ENCODE results near the gene ACSS1.

Gene ACSS1

DNA sequence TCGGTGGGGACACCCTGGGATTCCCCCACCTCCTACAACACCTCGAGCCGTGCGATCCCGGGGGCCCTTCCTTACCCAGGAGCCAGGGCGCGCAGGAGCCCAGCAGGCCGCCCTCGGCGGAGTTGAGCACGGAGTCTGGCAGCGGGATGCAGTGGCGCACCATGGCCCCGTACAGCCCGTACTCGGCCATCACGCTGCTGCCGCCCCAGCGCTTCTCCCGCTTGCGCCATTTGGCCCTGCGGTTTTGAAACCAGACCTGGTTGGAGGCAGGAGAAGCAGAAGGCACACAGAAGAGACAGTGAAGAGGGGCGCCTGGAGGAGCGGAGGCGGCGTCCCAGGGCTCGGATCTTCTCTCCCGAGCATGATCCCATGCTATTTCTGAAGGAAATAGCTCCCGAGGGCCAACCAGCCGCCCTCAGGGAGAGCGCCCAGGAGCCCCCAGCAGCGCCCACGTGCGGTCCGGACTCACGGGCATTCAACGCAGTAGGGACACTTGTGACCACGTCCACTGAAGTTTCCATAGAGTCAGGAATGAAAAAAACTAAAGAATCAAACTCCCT is 19.8 kb upstream of the ACSS1 start:
- no peak for DNase-seq

DNA sequence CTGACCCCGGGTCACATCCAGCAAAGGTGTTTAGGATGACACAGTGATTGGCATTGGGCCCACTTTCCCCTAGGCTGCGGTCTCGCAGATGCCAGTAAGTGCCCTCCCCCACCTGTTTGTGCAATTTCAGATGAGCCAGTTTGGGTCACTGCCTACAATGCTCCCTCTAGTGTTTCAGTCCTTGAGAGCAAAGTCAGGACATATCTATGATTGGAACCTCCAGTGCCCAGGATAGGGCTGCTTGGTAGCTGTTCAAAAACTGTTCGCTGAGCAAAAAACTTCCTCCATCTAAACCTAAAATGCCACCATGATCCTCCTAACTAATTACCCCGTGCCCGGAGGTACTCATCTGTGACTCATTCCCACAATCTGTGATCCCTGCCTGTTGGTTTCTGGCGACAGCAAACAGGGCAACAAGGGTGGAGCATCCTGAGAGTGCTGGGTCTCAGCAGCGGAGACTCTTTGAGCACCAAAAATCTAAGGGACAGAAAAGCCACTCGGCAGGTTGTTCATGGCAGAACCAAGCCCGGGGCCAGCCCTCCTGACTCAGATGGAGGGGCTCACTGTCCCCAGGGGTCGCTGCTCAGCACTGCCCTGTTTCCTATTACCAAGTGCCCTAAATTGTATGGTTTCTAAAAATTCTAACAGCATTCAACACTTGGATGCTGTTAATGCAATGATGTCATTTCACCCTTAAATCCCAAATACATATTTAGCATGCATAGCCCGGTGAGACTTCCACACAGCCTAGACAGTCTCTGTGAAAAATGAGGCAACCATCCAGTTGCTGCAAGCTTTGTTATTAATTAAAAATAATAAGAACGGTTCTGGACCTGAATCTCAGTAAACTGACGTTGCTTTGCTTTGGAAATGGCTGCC is 19.0 kb upstream of the ACSS1 start:
- DNase-seq = no peak

DNA sequence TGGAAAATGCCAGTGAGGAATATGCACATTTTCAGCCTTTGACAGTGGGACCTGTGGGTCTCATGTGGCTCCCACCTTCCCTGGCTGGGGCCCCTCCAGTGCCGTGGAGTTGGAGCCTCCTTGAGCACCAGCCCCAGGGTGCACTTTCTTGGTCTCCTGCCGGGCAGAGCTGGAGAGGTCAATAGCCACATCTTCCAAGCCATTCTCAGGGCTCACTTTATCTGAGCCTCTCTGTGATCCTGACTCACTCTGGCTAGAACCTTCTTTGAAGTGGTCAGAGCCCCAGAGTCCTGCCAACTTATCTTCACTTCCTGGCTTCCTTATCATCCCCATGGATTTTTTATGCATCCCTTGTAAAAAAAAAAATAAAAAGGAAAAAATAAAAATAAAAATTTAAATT is 18.3 kb upstream of the ACSS1 start:
- DNase-seq = no peak

DNA sequence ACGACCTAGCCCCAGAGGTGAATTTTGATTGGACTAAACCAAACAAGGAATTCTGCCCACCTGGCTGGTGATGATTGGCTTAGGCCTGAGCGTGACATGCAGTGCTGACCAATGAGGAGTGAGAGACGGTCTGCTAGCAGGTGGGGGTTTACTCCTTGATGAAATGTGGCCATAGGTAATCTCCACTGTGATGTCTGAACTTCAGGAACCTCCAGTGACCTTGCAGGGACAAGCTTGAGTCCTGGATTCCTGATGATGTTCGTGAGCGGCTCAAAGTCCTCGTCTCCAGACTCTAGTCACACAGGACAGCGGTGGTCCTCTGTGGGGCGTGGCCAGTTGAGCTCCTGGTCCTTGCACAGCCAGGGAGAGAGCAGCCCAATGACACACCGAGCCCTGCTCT is 15.6 kb upstream of the ACSS1 start:
- DNase-seq = no peak

DNA sequence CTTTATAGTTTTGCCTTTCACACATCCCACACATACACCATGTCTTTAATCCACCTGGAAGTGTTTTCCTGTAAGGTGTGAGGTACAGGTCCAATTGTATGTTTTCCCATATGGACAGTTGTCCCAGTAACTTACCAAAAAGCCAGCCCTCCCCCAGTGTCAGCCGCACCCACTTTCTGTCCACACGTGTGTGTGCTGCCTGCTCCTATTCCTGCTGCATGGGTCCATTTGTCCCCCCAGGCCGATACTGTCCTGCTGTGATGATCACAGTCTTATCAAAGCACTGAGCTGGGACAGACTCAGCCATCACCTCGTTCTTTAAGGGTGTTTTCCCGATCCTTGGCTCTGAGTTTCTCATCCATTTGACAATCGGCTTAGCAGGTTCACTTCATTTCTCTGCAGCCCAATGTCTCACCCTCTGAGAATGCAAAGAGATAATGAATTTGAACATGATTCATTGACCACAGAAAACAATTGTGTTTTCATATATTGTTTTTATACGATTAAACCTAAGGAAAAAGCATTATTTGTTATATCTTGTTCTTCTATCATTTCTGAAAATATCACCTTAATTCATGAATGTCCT is 14.4 kb upstream of the ACSS1 start:
- DNase-seq = no peak

DNA sequence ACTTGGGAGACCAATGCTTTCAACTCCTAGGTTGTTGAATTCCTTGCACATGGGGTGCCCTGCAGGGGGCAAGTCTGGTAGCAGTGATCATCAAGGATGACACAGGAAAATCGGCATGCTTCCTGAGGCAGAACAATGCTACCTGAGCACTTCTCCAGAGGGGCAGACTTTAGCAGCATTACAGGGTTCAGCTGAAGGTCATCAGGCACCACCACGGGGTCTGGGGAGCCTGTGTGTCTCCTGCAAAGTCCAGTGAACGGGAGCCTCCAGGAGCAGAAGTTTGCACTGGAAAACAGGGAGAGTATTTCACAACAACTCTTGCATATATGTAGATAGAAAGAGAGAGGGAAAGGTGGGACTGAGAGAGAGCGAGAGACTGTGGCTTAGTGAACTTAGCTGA is 13.8 kb upstream of the ACSS1 start:
- DNase-seq = no peak

DNA sequence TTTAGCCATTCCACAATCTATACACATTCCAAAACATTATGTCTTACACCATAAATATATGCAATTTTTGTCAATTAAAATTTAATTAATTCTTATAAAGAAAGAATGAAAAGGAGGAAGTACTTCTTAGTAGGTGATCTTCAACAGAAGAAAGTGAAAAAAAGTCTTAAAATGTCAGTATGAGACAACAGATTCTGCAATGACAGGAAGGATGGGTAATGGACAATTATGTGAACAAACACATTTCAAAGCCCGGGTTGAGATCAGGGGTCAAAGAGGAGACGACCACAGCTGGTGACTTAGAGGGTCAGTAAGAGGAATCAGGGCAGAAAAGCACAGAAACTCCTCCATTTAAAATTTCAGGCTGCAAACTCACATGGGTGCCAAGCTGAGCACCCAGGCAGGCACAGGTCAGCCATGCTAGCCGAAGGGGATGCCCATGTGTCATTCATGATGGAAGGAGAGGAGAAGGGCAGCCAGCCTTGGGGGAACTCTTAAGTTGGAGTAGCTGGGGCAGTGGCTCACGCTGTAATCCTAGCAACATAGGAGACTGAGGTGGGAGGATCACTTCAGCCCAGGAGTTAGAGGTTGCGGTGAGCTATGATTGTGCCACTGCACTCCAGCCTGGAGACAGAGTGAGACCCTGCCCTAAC is 13.0 kb upstream of the ACSS1 start:
- no peak for DNase-seq

DNA sequence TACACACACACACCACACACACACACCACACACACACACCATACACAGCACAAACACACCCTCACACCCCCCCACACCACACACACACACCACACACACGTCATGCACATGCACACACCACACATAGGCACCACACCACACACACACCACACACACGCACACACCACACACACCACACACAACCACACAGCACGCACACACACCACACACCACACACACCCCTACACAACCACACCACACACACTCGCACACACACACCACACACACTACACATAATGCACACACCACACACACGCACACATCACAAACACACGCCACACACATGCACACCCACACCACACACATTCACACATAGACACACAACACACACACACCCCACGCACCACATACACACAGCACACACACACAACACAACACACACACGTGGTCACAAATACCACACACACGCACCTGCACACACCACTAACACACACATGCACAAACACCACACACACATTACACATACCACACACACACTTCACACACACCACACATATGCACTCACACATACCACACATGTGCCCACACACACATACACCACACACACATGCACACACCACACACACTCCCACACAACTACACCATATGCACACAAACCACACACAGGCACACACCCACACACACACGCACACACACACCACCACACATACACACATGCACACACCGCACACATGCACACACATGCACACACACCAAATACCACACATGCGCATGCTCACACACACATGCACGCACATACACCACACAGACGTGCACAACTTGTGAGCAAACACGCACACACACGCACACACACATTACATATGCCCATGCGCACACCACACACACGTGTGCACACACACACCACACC is 9.4 kb upstream of the ACSS1 start:
- no peak for DNase-seq

DNA sequence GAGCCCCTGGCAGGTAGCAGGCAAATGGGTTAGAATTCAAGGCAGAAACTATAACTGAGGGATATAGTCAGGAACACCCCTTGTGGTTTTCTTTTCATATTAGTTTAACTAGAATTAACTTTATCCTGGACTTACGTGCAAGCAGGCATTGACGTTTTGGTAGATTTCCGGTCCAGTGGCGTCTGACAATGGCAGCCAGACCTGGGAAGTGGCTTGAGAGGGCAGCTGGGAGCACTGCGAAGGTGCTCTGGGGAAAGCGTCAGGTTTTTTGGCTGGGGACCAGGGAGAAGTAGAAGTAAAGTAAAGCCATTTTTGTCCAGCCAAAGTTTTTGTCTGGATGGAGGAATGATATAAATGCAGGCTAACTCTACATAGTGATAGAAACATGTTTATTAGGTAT is 8.4 kb upstream of the ACSS1 start:
- no peak for DNase-seq

DNA sequence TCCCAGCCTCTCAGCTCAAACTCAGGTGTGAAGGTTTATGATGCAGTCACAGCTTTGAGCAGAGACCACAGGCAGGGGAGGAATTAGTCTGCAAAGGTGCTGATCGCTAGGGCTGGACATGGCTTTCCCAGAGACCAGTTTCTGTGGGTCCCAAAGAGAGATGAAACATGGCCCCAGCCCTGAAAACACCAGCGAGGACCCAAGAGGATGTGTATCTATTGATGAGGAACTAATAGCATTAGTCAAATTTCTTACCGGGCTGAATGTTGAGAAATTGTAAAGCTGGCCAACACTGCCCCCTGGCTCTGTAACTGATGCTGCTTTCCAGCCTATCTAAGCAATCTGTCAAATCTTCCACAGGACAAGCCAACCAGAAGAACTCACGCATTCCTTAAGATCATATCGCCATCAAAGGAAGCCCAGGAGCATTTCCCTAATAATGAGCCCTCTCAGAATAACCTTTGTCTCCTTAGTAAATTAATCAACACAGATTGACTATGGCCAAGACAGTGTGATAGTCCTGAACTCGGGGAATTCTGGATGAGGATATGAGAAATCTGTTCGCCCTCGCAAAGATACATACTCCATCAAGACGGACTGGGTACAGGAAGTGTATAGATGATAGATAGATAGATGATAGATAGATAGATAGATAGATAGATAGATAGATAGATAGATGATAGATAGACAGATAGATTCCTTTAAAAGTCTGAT is 7.8 kb upstream of the ACSS1 start:
- peak; percentile 55 for DNase-seq

DNA sequence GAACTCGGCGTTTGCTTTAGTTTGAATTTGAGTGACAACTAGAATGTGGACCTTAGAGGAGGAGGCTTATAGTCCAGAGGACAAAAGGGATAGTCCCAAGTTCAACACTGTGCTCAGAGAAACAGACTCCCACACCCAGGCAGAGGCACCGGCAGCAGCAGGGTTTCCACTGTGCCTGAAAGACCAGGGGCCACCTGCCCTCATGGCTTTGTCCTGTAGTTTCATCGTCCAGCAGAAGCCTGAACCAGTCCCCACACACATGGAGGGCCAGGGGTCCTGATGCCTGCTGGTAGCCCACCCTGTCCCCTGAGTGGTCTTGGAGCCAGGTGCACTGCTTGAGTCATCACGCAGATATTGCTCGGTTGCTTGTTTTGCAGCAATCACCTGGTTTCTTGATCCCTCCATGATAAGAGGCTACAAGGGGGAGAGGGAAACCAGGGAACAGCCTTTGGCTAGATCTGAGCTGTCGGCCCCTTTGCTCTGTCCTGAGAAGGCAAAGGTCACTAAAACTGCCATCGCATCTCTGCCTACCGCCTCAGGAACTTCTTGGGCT is 7.2 kb upstream of the ACSS1 start:
- DNase-seq = no peak

DNA sequence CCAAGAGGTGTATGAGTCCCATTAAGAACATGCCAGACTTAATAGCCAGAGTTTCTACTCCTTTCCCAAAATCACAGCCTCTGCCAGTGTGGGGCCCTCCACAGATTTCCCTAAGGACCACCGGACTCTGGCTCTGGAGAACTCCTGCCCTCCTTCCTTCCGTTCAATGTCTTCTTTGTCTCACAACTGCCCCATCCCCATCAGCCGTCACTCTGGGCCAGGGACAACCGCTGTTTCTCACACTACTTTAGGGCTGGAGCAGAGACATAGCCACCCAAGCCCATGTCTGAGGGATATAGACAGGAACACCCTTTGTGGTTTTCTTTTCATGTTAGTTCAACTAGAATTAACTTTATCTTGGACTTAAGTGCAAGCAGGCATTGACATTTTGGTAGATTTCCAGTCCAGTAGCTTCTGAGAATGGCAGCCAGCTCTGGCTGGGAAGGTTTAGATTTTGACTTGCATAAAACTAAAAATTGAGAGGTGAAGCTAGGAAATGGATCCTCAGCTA is 6.7 kb upstream of the ACSS1 start:
- DNase-seq = no peak

DNA sequence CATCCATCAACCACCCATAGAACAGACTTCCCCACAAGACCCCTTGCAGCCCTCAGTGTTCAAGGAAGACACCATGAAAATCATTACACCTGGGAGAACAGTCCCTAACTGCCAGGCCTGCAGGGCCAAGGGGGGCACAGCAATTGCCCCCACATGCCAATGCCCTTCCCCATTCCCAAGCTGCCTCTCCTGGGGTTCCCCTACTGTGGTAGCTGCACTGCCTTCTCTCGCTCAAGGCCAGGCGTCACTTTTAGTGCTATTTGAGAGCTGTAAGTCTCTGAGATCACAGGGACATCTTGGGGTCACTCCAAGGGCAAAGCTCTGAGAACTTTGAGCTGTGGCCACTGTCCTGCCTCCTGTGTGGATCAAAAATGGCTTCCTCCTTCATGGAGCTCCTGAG is 6.0 kb upstream of the ACSS1 start:
- no peak for DNase-seq

DNA sequence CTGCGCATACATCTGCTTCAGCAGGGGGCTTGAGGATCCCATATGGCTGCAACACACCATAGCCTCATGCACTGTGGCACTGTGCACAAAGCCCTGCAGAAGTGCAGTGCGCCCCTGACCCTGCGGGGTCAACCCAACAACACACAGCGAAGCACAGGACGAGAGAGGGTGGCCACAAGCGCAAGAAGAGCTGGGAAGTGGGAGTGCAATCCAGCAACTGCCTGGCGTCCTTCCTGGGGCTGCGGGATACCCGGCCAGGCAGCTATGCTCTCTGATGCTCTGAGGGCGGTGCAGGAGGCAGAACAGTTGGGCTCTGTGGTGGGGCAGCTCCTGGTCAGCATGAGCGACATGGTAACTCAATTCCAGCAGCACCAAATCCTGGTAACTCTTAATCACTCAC is 5.6 kb upstream of the ACSS1 start:
- DNase-seq = no peak

DNA sequence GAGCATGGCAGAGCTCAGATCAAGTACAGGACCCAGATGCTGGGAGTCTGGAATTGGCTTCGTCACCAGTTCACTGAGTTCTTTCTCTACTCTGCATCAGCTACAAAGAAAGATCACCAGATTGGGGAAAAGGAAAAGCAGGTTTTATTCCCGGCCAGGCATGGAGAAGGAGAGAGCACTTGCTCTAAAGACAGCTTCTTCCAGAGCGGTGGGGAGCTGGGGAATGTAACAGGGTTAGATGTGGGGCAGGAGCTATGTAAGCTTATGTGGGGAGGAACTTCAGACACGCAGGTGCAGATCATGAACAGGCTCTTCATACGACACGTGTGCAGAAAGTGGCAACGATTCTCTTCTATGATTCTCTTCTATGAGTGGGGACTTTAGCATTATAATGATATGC is 4.9 kb upstream of the ACSS1 start:
- no peak for DNase-seq

DNA sequence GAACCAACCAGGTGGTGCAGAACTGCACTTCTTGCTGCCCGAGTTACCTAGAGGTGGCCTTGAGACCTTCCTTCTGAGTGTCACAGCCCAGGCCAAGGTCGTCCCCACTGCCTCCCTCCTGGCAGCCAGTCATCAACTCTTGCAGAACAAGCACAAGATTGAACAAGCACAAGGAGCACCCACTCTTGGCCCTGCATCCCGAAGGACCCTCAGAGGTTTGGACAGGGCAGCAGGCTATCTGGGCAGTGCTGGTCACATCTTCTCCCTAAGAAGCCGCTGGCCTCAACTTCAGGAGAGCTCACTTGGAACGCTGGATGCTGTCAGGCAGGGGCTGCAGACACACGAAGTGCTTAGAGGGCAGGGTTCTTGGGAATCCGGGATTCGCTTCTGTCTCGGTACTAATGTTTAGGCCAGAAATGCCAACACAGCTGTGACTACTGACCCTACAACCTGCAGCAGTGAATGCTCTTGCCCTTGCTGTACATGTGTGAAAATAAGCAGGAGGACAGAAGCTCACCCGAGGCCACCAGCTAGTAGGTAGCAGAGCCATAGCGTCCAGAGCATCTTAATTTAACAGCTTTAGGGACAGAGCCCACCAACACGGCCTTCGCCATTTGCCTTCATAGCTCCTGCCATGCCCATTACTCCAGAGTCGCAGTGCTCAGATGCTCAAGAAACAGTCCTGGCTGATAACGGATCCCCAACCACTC is 4.0 kb upstream of the ACSS1 start:
- DNase-seq = no peak

DNA sequence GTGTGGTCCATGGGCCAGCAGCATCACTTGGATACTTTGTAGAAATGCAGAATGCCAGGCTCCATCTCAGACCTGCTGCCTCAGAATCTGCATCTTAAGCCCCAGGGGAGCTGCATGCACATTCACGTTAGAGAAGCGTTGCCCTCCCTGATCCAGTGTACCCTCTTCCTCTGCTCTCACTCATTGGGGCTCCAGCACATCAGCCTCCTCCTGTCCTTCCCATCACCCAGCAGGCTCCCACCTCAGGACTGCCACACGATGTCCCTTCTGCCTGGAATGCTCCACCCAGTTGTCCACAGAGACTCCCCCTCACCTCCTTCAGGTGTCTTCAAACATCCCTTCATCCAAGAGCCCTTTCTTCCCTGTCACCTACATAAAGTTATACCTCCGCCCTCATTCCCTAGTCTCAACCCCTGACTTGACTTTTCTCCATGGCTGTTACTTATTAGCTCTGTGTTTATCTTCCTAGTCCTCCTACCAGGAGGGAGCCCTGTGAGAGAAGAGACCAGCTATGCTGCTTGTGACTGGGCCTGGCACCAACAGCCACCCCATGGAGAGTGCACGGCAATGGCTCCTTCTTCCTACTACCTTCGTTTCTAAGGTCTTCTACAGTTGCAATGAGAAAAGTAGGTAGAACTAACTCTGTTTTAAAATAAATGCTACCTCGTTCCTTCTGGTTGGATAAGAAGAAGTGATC is 3.3 kb upstream of the ACSS1 start:
- no peak for DNase-seq

DNA sequence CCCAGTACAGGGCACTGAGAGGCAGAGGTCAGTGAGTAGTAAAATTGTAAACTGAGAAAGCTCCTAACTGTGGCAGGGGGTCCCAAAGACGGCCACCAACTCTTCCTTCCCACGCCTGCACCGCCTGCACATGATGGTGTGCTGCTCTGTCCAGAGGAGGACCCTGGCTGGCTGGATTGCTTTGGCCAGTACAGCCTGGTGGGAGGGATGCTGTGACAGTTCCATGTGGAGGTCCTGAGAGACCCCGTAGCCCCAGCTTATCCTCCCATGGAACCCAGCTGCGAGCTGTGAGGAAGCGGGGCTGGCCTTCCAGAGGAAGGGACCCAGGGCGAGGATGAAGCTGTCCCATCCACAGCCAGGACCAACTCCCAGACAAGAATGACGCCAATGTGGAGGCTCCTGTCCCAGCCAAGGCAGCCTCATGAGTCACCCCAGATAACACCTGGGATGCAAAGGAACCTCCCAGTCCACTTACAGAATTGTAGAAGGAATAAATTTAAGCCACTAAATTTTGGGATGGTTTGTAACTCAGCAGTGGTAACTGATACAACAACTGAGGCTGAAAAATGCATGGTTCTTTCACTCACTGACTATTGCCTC is 2.0 kb upstream of the ACSS1 start:
- no peak for DNase-seq

Data from T-helper 9 cell (primary cell).